22Rv1 (cell line): ENCODE measurements around the gene SMPD4.
"Not testable (repeated sequence)": the region's sequence is repeated elsewhere in the genome, so short reads cannot be mapped to it uniquely, and the experiment has no call there.

Experiments used
- ZFX ChIP-seq: fragments of 450-650 bp; IDR thresholded peaks from 2 replicates; pipeline ENCODE4 v1.6.1; 2017; ENCODE audit warnings: antibody characterized with exemption, borderline replicate concordance
- TF ChIP-seq, protein P1 (sequence below): fragments of 450-650 bp; IDR thresholded peaks from 2 replicates; pipeline ENCODE4 v1.5.1; 2017; ENCODE audit warnings: mild to moderate bottlenecking

DNA sequence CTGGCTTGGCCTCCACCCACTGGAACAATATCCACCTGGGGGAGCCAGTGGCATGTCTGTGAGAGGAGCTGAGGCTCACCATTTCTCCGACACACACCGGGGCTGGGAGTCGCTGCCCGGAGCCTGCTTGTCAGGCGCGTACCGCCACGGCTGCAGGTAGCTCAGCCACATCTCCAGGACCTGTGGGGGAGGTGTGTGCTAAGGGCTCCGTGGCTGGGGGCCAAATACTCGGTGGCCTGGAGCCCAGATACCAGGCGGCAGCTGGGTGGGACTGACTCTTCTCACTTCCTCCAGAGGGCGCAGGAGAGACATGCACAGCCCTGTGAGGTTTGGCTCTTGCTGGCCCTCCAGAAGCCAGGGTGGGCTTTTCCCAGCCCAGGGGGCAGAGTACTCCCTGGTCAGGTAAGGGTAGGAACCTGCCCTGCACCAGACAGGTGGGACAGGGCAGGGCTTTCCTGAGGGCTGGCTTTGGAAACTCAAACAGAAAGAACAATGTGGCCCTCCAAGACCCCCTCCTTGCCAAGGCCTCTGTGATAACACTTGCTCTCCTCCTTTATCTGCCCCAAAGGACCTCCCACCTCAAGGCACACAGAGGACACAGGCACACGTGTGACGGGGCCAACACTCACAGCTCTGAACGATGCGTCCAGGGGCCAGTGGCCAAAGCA is 25.3 kb downstream of the SMPD4 start:
- TF ChIP-seq, protein P1, sequence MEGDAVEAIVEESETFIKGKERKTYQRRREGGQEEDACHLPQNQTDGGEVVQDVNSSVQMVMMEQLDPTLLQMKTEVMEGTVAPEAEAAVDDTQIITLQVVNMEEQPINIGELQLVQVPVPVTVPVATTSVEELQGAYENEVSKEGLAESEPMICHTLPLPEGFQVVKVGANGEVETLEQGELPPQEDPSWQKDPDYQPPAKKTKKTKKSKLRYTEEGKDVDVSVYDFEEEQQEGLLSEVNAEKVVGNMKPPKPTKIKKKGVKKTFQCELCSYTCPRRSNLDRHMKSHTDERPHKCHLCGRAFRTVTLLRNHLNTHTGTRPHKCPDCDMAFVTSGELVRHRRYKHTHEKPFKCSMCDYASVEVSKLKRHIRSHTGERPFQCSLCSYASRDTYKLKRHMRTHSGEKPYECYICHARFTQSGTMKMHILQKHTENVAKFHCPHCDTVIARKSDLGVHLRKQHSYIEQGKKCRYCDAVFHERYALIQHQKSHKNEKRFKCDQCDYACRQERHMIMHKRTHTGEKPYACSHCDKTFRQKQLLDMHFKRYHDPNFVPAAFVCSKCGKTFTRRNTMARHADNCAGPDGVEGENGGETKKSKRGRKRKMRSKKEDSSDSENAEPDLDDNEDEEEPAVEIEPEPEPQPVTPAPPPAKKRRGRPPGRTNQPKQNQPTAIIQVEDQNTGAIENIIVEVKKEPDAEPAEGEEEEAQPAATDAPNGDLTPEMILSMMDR: peak; percentile 61
- not testable (repeated sequence) for TF ChIP-seq ZFX
